Measurements from ENCODE around the gene SNORC.
"Not testable (repeated sequence)": the region's sequence is repeated elsewhere in the genome, so short reads cannot be mapped to it uniquely, and the experiment has no call there.

Gene SNORC

DNA sequence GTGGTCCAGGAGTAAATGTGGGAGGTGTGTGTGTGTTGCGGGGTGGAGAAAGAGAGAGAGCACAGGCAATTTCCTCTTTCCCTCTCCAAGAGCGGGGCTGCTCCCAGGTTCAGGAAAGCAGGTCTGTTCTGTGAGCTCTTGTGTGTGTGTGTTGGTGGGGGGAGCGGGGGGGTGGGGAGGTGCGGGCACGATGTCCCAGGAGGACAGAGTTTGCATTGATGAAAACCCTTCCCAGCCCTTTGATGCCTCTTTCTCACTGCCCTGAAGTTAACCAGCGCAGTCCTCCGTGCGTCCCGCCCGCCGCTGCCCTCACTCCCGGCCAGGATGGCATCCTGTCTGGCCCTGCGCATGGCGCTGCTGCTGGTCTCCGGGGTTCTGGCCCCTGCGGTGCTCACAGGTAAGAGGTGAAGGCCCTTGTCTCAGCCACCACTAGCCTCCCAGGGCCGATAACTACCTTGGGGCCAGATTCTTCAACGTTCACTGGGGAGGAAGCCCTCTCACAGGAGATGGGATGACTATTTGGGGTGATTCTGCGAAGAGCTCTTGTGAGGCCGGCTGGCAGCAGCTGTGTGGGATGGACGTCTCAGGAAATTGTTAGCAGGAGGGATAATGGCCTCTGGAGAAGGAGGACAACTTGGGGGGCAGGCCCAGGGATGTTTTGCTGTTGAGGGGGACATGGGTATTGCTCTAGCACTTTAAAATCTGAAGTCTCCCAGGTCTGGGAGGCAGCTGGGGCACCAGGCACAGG is at the start of gene SNORC:
Gene SNORC (plus strand): TSS at position 247 of the 748 bp plus-strand sequence. CDS start 78 bp downstream, at position 325.
- DNase-seq (ENCODE audit: low spot score), result no peak

- no peak for DNase-seq (ENCODE audit: low spot score)
Measured at GRCh38 chr2:232829988-232830387, 40.1 kb upstream of the SNORC start.

DNA sequence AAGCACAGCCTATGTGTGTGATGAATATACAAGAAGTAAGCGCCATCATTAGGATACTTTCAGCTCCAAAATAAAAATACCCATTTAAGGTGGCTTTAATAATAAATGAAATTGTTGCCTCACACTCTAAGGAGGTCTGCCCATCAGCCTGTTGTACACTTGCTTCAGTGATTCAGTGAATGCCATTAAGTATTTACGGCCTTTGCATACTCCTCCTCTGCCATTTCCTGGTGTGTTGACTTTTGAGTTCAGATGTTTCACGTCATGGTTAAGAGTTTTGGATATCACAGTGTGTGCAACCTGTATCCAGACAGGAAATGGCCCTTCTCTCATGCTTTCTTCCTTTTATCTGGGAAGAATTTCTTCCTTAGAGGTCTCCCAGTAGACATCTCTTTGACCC is 38.6 kb upstream of the SNORC start:
- DNase-seq (ENCODE audit: low spot score), result no peak

DNA sequence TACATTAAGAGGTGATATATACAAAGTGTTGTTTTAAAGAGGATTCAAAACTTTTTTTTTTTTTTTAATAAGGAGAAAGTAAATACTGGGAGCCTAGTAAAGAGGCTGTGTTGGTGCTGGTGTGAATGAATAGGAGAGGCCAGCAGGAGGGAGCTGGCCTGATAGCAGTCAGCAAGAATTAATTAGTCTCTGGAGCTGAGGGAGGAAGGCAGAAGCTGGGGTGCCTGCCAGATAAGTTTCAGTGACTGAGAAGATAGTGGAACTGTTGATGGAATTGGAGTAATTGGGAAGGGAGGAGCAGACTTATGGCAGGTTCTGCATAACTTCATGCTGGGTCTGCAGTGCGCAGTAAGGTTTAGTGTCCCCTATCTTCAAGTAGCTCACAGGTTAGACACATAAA is 36.2 kb upstream of the SNORC start:
- DNase-seq (ENCODE audit: low spot score), result no peak

DNA sequence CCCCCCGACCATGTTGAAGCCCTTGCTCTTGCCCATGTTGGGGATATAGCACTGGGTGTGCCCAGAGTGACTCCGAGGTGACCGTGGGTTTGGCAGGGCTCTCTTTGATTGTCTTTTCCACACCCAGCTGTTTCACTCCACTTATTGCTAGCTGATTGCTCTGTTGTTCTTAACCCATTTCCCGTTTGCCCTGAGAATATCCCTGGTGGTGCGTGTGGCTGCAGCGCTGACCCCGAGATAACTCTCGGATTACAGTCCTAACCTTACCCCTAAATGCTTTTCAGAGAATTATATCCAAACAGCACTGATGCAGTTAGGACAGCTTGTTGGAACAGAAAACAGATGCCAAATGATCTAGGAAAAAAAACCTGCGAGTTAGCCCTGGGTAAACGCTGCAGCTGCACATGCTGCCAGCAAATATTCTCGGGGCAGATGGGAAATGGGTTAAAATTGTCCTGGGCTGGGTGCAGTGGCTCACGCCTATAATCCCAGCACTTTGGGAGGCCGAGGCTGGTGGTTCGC is 34.3 kb upstream of the SNORC start:
- DNase-seq (ENCODE audit: low spot score), result no peak

GRCh38 chr2:232836934-232837333 is 33.1 kb upstream of the SNORC start:
- no peak for DNase-seq (ENCODE audit: low spot score)

DNA sequence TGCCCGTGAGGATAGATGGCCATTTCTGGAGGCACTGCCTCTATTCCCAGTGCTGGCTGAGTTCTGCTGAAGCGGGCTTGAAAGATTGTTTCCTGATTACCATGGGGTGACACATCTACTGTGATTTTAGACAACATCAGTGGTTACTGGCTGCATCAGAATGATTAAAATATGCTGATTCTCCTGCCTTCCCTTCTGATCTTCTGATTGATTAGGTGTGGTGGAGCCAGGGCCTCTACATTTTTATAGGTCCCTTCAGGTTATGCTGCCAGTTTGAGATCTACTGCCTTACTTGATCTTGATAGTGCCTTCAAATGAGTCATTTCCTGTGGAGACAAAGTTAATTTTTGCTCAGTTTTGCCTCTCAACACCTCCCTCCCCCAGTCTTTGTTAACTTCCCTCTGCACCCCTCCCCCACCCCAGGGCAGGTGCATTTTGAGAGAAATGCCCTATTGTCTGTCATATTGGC is 31.6 kb upstream of the SNORC start:
- no peak for DNase-seq (ENCODE audit: low spot score)

DNA sequence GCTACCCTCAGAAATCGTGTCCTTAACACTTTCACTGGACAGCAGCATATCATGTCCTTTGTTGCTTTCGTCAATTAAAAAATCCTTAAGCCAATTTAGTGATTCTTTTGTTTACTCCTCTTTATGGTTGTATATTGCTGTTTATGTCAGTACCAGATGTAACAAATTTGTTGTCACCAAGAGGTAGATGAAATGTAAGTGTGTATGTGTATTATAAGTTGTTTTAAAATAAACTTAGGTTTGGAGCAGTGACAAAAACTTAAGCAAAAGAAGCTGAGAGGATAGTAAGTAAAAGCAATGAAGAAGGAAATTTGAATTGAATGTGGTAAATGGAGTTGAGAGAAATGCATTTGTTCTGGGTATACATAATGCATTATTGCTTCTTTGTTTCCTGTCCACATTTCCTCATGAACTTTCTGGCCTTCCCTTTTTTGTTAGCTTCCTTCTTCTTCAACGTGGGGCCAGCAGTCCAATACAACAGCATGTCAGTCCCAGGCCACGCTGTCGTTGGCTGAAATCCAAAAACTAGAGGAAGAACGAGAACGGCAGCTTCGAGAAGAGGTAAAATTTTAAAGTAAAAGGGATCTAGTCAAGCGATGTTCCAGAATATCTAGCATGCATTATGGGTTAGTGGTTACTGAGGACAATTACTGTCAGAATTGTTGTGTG is 30.5 kb upstream of the SNORC start:
- DNase-seq (ENCODE audit: low spot score), result no peak

GRCh38 chr2:232842689-232843088 is 27.4 kb upstream of the SNORC start:
- DNase-seq (ENCODE audit: low spot score), result no peak

DNA sequence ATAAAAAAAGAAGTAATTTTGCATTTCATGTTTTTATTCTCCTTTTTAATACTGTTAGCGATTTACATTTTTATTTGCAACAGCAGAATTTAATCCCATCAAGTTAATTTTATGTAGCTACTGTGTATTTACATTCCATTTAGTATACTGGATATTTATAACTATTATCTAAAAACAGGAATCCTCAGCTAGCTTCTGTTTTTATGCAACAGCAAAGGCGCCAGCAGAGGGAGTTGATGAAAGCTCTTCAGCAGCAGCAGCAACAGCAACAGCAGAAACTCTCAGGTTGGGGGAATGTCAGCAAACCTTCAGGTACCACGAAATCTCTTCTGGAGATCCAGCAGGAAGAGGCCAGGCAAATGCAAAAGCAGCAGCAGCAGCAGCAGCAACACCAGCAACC is 26.2 kb upstream of the SNORC start:
- no peak for DNase-seq (ENCODE audit: low spot score)

- DNase-seq (ENCODE audit: low spot score), result no peak
Measured at GRCh38 chr2:232846055-232846454, 24.0 kb upstream of the SNORC start.

GRCh38 chr2:232850039-232850438 is 20.0 kb upstream of the SNORC start:
- DNase-seq (ENCODE audit: low spot score), result no peak

DNA sequence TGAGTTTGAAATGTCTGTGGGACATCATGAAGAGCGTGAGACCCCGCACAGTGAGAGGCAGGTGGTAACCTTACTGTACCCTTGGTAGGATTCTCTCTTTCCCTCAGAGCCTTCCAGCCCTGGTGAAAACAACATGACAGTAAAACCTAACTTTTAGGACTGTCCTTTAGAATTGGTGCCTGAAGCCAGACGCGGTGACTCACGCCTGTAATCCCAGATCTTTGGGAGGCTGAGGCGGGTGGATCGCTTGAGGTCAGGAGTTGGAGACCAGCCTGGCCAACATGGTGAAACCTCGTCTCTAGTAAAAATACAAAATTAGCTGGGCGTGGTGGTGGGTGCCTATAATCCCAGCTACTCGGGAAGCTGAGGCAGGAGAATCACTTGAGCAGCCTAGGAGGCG is 18.0 kb upstream of the SNORC start:
- DNase-seq (ENCODE audit: low spot score), result not testable (repeated sequence)

GRCh38 chr2:232852676-232853075 is 17.4 kb upstream of the SNORC start:
- no peak for DNase-seq (ENCODE audit: low spot score)

DNA sequence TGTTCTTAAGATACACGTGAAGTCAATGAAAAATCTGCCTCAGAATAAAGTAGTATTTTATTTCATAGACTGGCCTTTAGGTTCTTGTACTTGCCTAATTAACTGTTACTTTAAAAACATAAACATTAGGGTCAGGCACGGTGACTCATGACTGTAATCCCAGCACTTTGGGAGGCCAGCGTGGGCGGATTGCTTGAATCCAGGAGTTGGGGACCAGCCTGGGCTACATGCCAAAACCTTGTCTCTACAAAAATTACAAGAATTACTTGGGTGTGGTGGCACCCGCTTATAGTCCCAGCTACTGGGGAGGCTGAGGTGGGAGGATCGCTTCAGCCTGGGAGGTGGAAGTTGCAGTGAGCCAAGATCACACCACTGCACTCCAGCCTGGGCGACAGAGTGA is 16.0 kb upstream of the SNORC start:
- DNase-seq (ENCODE audit: low spot score), result peak; percentile 20

DNA sequence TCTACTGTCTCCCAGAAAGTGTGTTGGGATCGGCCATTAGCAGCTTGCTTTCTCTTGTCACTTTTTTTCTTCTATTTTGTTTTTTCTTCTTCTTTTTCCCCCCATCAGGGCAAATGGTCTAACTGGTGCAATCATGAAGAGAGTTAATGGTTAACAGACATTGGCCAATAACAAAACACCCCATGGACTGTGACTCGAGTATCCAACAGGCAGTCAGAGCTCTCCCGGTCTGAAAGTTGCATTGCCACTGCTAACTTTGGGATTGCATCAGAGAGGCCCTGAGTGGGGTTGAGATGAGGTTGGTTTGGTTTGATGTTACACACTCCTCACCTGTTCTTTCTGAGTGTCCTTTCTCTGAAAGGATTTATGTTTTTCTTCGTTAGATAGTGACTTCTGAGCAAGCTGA is 12.9 kb upstream of the SNORC start:
- DNase-seq (ENCODE audit: low spot score), result no peak

DNA sequence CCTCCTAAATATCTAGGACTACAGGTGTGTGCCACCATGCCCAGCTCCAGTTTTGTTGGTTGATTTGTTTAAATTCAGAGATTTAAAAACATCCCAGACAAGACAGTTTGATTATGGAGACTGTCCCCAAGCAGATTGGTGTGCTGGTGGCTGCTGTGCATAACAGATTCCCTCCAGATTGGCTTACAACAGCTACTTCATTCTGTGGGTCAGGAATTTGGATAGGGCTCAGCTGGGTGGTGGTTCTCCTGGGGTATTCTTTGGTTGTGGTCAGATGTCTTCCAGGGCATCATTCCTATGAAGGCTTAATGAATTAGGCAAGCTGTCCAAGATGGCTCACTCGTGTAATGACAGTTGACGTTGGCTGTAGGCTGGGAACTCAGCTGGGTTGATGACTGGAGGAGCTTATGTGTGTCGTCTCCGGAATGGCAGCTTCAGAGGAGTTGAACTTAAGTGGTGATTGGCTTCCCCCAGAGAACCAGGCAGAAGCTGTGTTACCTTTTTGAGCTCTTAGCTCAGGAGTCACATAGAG is 10.6 kb upstream of the SNORC start:
- DNase-seq (ENCODE audit: low spot score), result no peak

DNA sequence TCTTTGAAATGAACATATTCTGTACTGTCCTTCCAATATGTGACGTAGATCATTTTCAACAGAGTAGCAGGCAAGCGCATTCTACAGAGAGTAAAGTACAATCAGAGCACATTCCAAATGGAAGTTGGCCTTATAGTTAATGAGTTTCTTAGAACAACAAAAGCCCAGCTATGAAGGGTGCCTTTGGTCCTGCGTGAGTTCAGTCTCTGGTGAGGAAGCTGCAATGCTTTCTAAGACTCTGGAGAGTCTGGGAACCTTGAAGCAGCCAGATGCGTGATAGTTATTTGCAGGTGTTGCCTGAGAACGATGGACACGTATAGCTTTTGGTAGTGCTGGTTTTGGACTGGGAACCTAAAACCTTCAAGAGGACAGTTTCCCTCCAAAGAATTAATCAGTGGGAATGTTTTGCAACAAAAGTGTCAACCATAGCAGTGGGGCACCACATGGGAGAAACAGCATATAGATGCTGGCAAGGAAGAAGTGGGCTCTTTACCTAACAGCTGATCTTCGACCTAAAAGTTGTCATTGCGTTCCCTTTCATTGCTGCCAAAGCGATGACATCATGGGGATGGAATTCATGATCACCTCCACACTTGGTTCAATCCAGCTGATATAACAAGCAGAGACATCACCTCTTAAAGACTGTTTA is 9.3 kb upstream of the SNORC start:
- DNase-seq (ENCODE audit: low spot score), result no peak

DNA sequence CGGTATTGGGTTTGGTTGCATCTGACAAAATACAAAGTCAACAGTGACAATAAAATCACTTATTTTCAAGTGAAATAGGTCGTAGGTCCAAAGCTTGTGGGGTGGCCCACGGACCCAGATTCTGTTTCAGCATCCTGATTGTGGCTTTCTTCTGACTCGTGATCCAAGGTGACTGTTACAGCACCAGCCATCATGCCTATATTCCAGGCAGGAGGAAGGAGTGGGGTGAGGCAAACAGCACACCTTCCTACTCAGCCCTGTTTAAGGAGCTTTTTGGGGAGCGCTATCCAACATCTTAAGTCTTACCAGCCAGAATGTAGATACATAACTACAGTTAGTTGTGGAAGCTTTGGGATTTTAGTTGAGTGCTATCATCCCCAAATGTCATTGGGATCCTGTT is 8.7 kb upstream of the SNORC start:
- DNase-seq (ENCODE audit: low spot score), result no peak

GRCh38 chr2:232863996-232864395 is 6.1 kb upstream of the SNORC start:
- DNase-seq (ENCODE audit: low spot score), result no peak

- no peak for DNase-seq (ENCODE audit: low spot score)
Measured at GRCh38 chr2:232865165-232865564, 4.9 kb upstream of the SNORC start.

DNA sequence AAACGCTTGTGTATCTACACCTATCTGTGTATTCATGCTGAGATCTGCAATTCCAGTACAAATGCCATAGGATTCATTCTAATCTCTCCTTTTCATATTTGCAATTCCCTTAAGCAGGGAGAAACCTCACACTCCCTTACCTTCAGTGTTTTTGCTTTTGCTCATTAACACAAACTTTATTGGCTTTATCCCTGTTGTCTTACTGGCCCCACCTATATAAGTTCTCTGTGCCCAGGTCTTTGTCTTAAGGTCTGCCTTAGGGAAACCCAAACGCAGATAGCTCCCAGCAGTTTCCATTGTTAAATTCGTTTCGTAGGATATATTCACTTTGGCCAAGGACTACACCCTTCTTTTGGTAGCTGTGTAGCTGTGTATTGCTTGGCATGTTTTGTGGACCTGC is 4.0 kb upstream of the SNORC start:
- DNase-seq (ENCODE audit: low spot score), result no peak
